Breast epithelium (tissue), 4 donors: ENCODE measurements around the gene RFX1. TPM values are rescaled to one million over a fixed set of nuclear protein-coding genes. Genes with fewer than 3 reads are reported as not detected.
A peak's percentile ranks its signal among the peaks of the same experiment; 100 is the strongest.
"Not testable (repeated sequence)": the region's sequence is repeated elsewhere in the genome, so short reads cannot be mapped to it uniquely, and the experiment has no call there.

Experiments used
- DNase-seq, 2 donors: peaks; one replicate each; pipeline ENCODE4 v3.0.0-alpha.2; 2019; ENCODE audit warnings: low spot score in 2 of 2
- H3K27ac ChIP-seq, 2 donors: fragments of 200-600 bp; sonication (generic) in 1 of 2; one replicate each; pipeline ENCODE4 v1.5.1; 2016 to 2019; ENCODE audit warnings: mild to moderate bottlenecking in 1 of 2
- H3K27me3 ChIP-seq, 2 donors: fragments of 200-600 bp; sonication (generic) in 1 of 2; one replicate each; pipeline versions ENCODE4 v1.5.1 to v1.6.0; 2017 to 2019; ENCODE audit warnings: control low read depth in 1 of 2, mild to moderate bottlenecking in 1 of 2
- H3K36me3 ChIP-seq: fragments of 200-600 bp; one replicate; pipeline ENCODE4 v1.5.1; 2019
- H3K4me1 ChIP-seq, 2 donors: fragments of 200-600 bp; sonication (generic); one replicate each; pipeline ENCODE4 v1.5.1; 2016 to 2019; ENCODE audit warnings: control low read depth in 1 of 2
- H3K4me3 ChIP-seq, 3 donors: fragments of 200-600 bp; sonication (generic); 1 replicate in 2 of 3; 2 replicates in 1 of 3; pipeline ENCODE4 v1.5.1; 2016 to 2019; ENCODE audit warnings: mild to moderate bottlenecking in 3 of 3, moderate library complexity in 2 of 3
- H3K9me3 ChIP-seq, 2 donors: fragments of 200-600 bp; sonication (generic) in 1 of 2; one replicate each; pipeline ENCODE4 v1.5.1; 2016 to 2019; ENCODE audit warnings: control low read depth in 1 of 2
- CTCF ChIP-seq, 3 donors: fragments of 450-650 bp; IDR thresholded peaks; one replicate each; pipeline ENCODE4 v1.5.1; 2016 to 2017; ENCODE audit warnings: antibody characterized with exemption in 3 of 3, mild to moderate bottlenecking in 3 of 3, moderate library complexity in 3 of 3
- POLR2A ChIP-seq: fragments of 450-650 bp; IDR thresholded peaks from one replicate; pipeline ENCODE4 v1.6.1; 2016; ENCODE audit warnings: antibody characterized with exemption, mild to moderate bottlenecking, moderate library complexity
- POLR2AphosphoS5 ChIP-seq, 3 donors: sonication (generic); formaldehyde crosslinking; IDR thresholded peaks; one replicate each; pipeline ENCODE4 v1.6.1; 2017; ENCODE audit warnings: antibody characterized with exemption in 3 of 3
- intact Hi-C: fragments of 100-400 bp; cut with DNase I; formaldehyde crosslinking; loops from one replicate; pipeline ENCODE4 v1.15.1; 2023; ENCODE audit warnings: low total_unique reads
- total RNA-seq, 3 donors: library from RNA; depleted of rRNA; stranded (reverse); fragments of >200 nt; gene quantifications; one replicate each; pipeline ENCODE4 v1.1.0, GENCODE V29; 2016

RFX1 gene
- total RNA-seq, 3 donors from 2014 or later, result 2.6 to 3.7 (median 3.6) TPM

DNA sequence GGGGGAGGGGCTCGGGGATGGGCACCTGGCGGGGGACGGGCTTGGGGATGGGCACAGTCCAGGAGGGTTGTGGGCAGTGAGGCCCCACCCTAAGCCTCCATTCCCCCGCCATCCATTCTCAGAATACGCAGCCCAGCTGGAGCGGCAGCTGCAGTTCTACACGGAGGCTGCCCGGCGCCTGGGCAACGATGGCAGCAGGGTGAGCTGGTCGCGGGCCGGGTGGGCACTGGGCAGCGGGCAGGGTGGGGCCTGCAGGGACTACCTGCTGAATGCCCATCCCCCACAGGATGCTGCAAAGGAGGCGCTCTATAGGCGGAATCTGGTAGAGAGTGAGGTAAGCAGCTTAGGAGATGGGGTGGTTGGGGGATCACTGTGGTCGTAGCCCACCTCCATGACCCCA is 76.2 kb downstream of the RFX1 start:
- Histone ChIP-seq H3K36me3 (no peaks in the 10 kb centered on the region), H3K4me3 (peak overlapping the region in 2 of 3 donors; percentile 35 to 47), H3K9me3 (no peaks in the 10 kb centered on the region), H3K27ac (peak overlapping the region; percentile 19 to 36), H3K4me1 (no peaks in the 10 kb centered on the region), H3K27me3 (no peaks in the 10 kb centered on the region)
- TF ChIP-seq POLR2A (no peak), CTCF (IDR thresholded peaks at IDR 0.05) (no peak), POLR2AphosphoS5 (IDR thresholded peaks at IDR 0.05) (no peak)
- no peak for DNase-seq
- intact Hi-C loops, result no loop called here

GRCh38 chr19:13929340-13929739 is 76.8 kb downstream of the RFX1 start:
- Histone ChIP-seq H3K27ac (no peak overlapping the region), H3K4me1 (no peaks in the 10 kb centered on the region), H3K4me3 (no peak overlapping the region), H3K36me3 (no peaks in the 10 kb centered on the region), H3K9me3 (no peaks in the 10 kb centered on the region), H3K27me3 (no peaks in the 10 kb centered on the region)
- intact Hi-C loops, result no loop called here
- no peak for TF ChIP-seq POLR2AphosphoS5 (IDR thresholded peaks at IDR 0.05)
- TF ChIP-seq POLR2A, result no peak
- no peak for TF ChIP-seq CTCF (IDR thresholded peaks at IDR 0.05)
- DNase-seq, result no peak

- Histone ChIP-seq H3K4me3 (no peak overlapping the region), H3K36me3 (no peaks in the 10 kb centered on the region), H3K4me1 (no peaks in the 10 kb centered on the region), H3K9me3 (no peaks in the 10 kb centered on the region), H3K27me3 (no peaks in the 10 kb centered on the region), H3K27ac (no peak overlapping the region)
- no peak for TF ChIP-seq CTCF (IDR thresholded peaks at IDR 0.05)
- TF ChIP-seq POLR2AphosphoS5 (IDR thresholded peaks at IDR 0.05), result no peak
- TF ChIP-seq POLR2A, result no peak
- no peak for DNase-seq
- intact Hi-C loops, result no loop called here
Measured at GRCh38 chr19:13926715-13927114, 79.4 kb downstream of the RFX1 start.

- no peaks in the 10 kb centered on the region for H3K36me3 ChIP-seq
- TF ChIP-seq POLR2AphosphoS5 (IDR thresholded peaks at IDR 0.05) (no peak), CTCF (IDR thresholded peaks at IDR 0.05) (no peak), POLR2A (no peak)
- H3K4me1 ChIP-seq, result no peaks in the 10 kb centered on the region
- no peak overlapping the region for H3K27ac ChIP-seq
- intact Hi-C loops, result no loop called here
- no peak overlapping the region for H3K4me3 ChIP-seq
- no peak for DNase-seq
- H3K9me3 ChIP-seq, result peaks cover 0 to under 1% of the 10 kb centered on the region in 2 donors
- H3K27me3 ChIP-seq, result no peaks in the 10 kb centered on the region
Measured at GRCh38 chr19:13926010-13926409, 80.1 kb downstream of the RFX1 start.

DNA sequence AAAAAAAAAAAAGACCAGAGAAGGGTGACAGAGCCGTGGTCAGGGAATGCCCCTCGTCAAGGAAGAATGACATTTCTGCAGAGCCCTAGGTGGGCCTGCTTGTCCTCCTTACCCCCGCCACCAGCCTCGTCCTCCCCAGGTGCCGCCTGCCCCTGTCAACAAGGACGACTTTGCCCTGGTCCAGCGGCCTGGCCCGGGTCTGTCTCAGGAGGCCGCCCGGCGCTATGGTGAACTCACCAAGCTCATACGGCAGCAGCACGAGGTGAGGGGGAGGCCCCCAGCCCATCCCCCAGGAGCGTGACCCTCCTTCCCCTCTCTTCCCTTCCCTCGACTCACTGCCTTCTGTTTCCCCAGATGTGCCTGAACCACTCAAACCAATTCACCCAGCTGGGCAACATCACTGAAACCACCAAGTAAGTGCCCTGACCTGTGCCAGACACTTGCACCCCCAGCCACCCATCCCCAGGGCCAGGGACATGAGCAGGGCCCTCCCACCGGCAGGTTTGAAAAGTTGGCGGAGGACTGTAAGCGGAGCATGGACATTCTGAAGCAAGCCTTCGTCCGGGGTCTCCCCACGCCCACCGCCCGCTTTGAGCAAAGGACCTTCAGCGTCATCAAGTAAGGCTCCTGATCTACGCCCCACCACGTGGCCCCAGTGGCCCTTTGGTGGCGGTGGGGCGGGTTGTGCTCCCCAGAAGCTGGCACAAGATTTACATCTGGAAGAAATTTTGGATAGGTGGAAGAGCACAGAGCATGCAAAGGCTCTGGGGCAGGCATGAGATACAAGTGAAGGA is 82.7 kb downstream of the RFX1 start:
- Histone ChIP-seq H3K9me3 (peaks cover 0 to 6% of the 10 kb centered on the region in 2 donors), H3K36me3 (peaks cover 7% of the 10 kb centered on the region), H3K4me3 (no peak overlapping the region), H3K27me3 (no peaks in the 10 kb centered on the region), H3K4me1 (no peaks in the 10 kb centered on the region), H3K27ac (no peak overlapping the region)
- no peak for DNase-seq
- intact Hi-C loops, result no loop called here
- TF ChIP-seq POLR2A (no peak), POLR2AphosphoS5 (IDR thresholded peaks at IDR 0.05) (no peak), CTCF (IDR thresholded peaks at IDR 0.05) (no peak)

DNA sequence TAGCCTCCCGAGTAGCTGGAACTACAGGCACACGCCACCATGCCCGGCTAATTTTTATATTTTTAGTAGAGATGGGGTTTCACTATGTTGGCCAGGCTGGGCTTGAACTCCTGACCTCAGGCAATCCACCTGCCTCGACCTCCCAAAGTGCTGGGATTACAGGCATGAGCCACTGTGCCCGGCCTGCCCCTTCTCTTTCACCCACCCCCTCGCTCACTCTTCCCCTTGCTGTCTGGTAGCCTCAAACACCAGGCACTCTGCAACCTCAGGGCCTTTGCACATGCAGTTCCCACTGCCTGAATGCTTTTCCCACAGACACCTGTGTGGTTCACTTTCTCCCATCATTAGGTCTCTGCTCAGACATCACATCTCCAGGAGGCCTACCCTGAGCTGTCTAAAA is 84.0 kb downstream of the RFX1 start:
- H3K36me3 ChIP-seq, H3K27ac ChIP-seq, H3K4me1 ChIP-seq, H3K27me3 ChIP-seq, DNase-seq, H3K9me3 ChIP-seq, H3K4me3 ChIP-seq, intact Hi-C loops: not testable (repeated sequence)
